MG63 (cell line): ENCODE data around the gene SLC25A42. TPM values are rescaled to one million over a fixed set of nuclear protein-coding genes. Genes with fewer than 3 reads are reported as not detected.

Experiments
- DNase-seq: peaks from one replicate; pipeline ENCODE4 v3.0.0-alpha.2; 2020
- H3K27me3 ChIP-seq: fragments of 250-450 bp; sonication (Bioruptor Pico); 2 replicates; pipeline ENCODE4 v1.5.1; 2020; ENCODE audit warnings: mild to moderate bottlenecking, moderate library complexity
- H3K36me3 ChIP-seq: fragments of 250-450 bp; sonication (Bioruptor Pico); 2 replicates; pipeline ENCODE4 v1.5.1; 2020; ENCODE audit warnings: mild to moderate bottlenecking, moderate library complexity
- H3K4me3 ChIP-seq: fragments of 250-450 bp; sonication (Bioruptor Pico); 2 replicates; pipeline ENCODE4 v1.5.1; 2020; ENCODE audit warnings: mild to moderate bottlenecking, moderate library complexity
- H3K9me3 ChIP-seq: fragments of 250-450 bp; sonication (Bioruptor Pico); 2 replicates; pipeline ENCODE4 v1.5.1; 2020; ENCODE audit warnings: mild to moderate bottlenecking, moderate library complexity
- total RNA-seq: library from RNA; depleted of rRNA; stranded (reverse); fragments of >200 nt; shearing (Covaris generic); gene quantifications from 2 replicates; pipeline ENCODE4 v1.2.3, GENCODE V29; 2014; ENCODE audit warnings: low replicate concordance; rRNA removed

The SLC25A42 gene
- total RNA-seq, 1 experiment from 2014 or later, result 10.0 TPM

GRCh38 chr19:19154768-19155494 lies 91.1 kb downstream of the SLC25A42 start:
- DNase-seq, result no peak
- H3K9me3 ChIP-seq, result no peaks in the 10 kb centered on the region; the same call in 1 of the 2 replicates
- H3K27me3 ChIP-seq, result no peaks in the 10 kb centered on the region
- H3K36me3 ChIP-seq, result 0 out of 2 replicates have a peak, but pooled peaks cover 4% of the 10 kb centered on the region
- H3K4me3 ChIP-seq, result no peak overlapping the region

- no peak overlapping the region for H3K4me3 ChIP-seq
- DNase-seq, result no peak
- H3K36me3 ChIP-seq, result 0 out of 2 replicates have a peak, but pooled peaks cover 4% of the 10 kb centered on the region
- no peaks in the 10 kb centered on the region; the same call in 1 of the 2 replicates for H3K9me3 ChIP-seq
- no peaks in the 10 kb centered on the region for H3K27me3 ChIP-seq
Measured at GRCh38 chr19:19155495-19156219, 91.9 kb downstream of the SLC25A42 start.

GRCh38 chr19:19157808-19158207 lies 94.0 kb downstream of the SLC25A42 start:
- 0 out of 2 replicates have a peak, but pooled peaks cover 4% of the 10 kb centered on the region for H3K36me3 ChIP-seq
- H3K9me3 ChIP-seq, result no peaks in the 10 kb centered on the region; the same call in 1 of the 2 replicates
- no peaks in the 10 kb centered on the region for H3K27me3 ChIP-seq
- DNase-seq, result no peak
- no peak overlapping the region for H3K4me3 ChIP-seq

GRCh38 chr19:19159534-19159933 lies 95.7 kb downstream of the SLC25A42 start:
- Histone ChIP-seq H3K9me3 (no peaks in the 10 kb centered on the region; the same call in 1 of the 2 replicates), H3K27me3 (no peaks in the 10 kb centered on the region), H3K4me3 (no peak overlapping the region), H3K36me3 (0 out of 2 replicates have a peak, but pooled peaks cover 4% of the 10 kb centered on the region)
- DNase-seq, result no peak

GRCh38 chr19:19160461-19161035 lies 96.8 kb downstream of the SLC25A42 start:
- Histone ChIP-seq H3K9me3 (no peaks in the 10 kb centered on the region; the same call in 1 of the 2 replicates), H3K36me3 (0 out of 2 replicates have a peak, but pooled peaks cover 4% of the 10 kb centered on the region), H3K4me3 (no peak overlapping the region), H3K27me3 (no peaks in the 10 kb centered on the region)
- DNase-seq, result no peak

- Histone ChIP-seq H3K4me3 (no peak overlapping the region), H3K9me3 (no peaks in the 10 kb centered on the region), H3K36me3 (no peaks in the 10 kb centered on the region), H3K27me3 (no peaks in the 10 kb centered on the region)
- DNase-seq, result no peak
Measured at GRCh38 chr19:19162495-19162894, 98.7 kb downstream of the SLC25A42 start.

Other genes with a start within 250 kb of the SLC25A42 start
- 66.0 and 80.2 TPM in 2 replicates for gene UPF1, start 232.0 kb upstream of the SLC25A42 start, total RNA-seq
- 8.4 and 9.9 TPM in 2 replicates for gene CERS1, start 167.8 kb upstream of the SLC25A42 start, total RNA-seq
- gene COPE, start 144.6 kb upstream of the SLC25A42 start, total RNA-seq, result 528 and 780 TPM in 2 replicates
- gene DDX49, start 144.3 kb upstream of the SLC25A42 start, total RNA-seq, result 142 and 214 TPM in 2 replicates
- 137 and 145 TPM in 2 replicates for gene HOMER3, start 122.8 kb upstream of the SLC25A42 start, total RNA-seq
- gene SUGP2, start 30.5 kb upstream of the SLC25A42 start, total RNA-seq, result 57.3 and 58.7 TPM in 2 replicates
- gene ARMC6, start 30.4 kb upstream of the SLC25A42 start, total RNA-seq, result 219 and 267 TPM in 2 replicates
- gene TMEM161A, start 74.5 kb downstream of the SLC25A42 start, total RNA-seq, result 33.2 and 64.3 TPM in 2 replicates
- gene MEF2B, start 106.3 kb downstream of the SLC25A42 start, total RNA-seq, result 2.1 TPM in 1 of 2 replicates, not detected in the other
- gene BORCS8, start 128.2 kb downstream of the SLC25A42 start, total RNA-seq, result 16.5 and 37.4 TPM in 2 replicates
- 64.9 and 144 TPM in 2 replicates for gene RFXANK, start 128.3 kb downstream of the SLC25A42 start, total RNA-seq
- gene NR2C2AP, start 139.4 kb downstream of the SLC25A42 start, total RNA-seq, result 46.4 and 63.1 TPM in 2 replicates
- gene NCAN, start 148.0 kb downstream of the SLC25A42 start, total RNA-seq, result 0.07 and 0.79 TPM in 2 replicates
- gene TM6SF2, start 209.3 kb downstream of the SLC25A42 start, total RNA-seq, result not detected in 2 replicates